Measurements from ENCODE around the gene BEX3. TPM values are rescaled to one million over a fixed set of nuclear protein-coding genes. Genes with fewer than 3 reads are reported as not detected.
"Not testable (repeated sequence)": the region's sequence is repeated elsewhere in the genome, so short reads cannot be mapped to it uniquely, and the experiment has no call there.

BEX3 gene
- 147 TPM for total RNA-seq
- long read RNA-seq, transcript BEX3-204 (3 exons, 913 nt) = minor isoform, 16 of 157 reads
- long read RNA-seq, transcript BEX3-201 (3 exons, 921 nt) = major isoform, 125 of 157 reads
- long read RNA-seq, transcript BEX3-202 (2 exons, 753 nt) = minor isoform, 5 of 157 reads
- long read RNA-seq, partial matches to known transcripts = 2 of 157 reads
- long read RNA-seq, other reads (novel, unspliced or antisense) = 9 of 157 reads

GRCh38 chrX:103376118-103376978 lies at the start of gene BEX3:
Gene BEX3, plus strand, starts transcription at chrX:103376538. Its CDS starts 984 bp downstream, at chrX:103377522.
- peak; percentile 72 for DNase-seq
- peak; percentile 90 for ATAC-seq
- intact Hi-C loops (cut with micrococcal nuclease) = no loop called here

- peak; percentile 26 for DNase-seq
- intact Hi-C loops (cut with micrococcal nuclease) = no loop called here
- peak; percentile 88 for ATAC-seq
Measured at GRCh38 chrX:103329991-103330390, 46.3 kb upstream of the BEX3 start, which contains the start of gene TCEAL7. Gene TCEAL7, plus strand, starts transcription at chrX:103330239. Its CDS starts 1,165 bp downstream, at chrX:103331404.

- intact Hi-C loops (cut with micrococcal nuclease) = no loop called here
- ATAC-seq = peak; percentile 53
- no peak for DNase-seq
Measured at GRCh38 chrX:103330681-103331288, 45.6 kb upstream of the BEX3 start.

- ATAC-seq (no peak), DNase-seq (no peak)
- intact Hi-C loops (cut with micrococcal nuclease) = no loop called here
Measured at GRCh38 chrX:103338663-103339062, 37.7 kb upstream of the BEX3 start.

GRCh38 chrX:103343105-103343504 lies 33.2 kb upstream of the BEX3 start:
- intact Hi-C loops (cut with micrococcal nuclease) = loop anchor here (2.0 kb wide), 1 partner anchor 122 kb away; no protein-coding TSS in a partner anchor
- ATAC-seq (no peak), DNase-seq (no peak)

GRCh38 chrX:103344606-103345005 lies 31.7 kb upstream of the BEX3 start:
- ATAC-seq = no peak
- no peak for DNase-seq
- intact Hi-C loops (cut with micrococcal nuclease) = no loop called here

GRCh38 chrX:103347682-103348397 lies 28.5 kb upstream of the BEX3 start:
- intact Hi-C loops (cut with micrococcal nuclease) = no loop called here
- ATAC-seq (no peak), DNase-seq (no peak)

- peak; percentile 98 for ATAC-seq
- intact Hi-C loops (cut with micrococcal nuclease) = no loop called here
- peak; percentile 56 for DNase-seq
Measured at GRCh38 chrX:103356130-103356798, 20.1 kb upstream of the BEX3 start, which contains the start of gene TCEAL9. Gene TCEAL9, plus strand, starts transcription at chrX:103356506. Its CDS starts 1,179 bp downstream, at chrX:103357685.

GRCh38 chrX:103356858-103357257 lies 19.5 kb upstream of the BEX3 start:
- intact Hi-C loops (cut with micrococcal nuclease) = no loop called here
- ATAC-seq (peak; percentile 90), DNase-seq (peak; percentile 36)

- no peak for ATAC-seq
- no peak for DNase-seq
- intact Hi-C loops (cut with micrococcal nuclease) = no loop called here
Measured at GRCh38 chrX:103357871-103358270, 18.5 kb upstream of the BEX3 start.

GRCh38 chrX:103359605-103360004 lies 16.7 kb upstream of the BEX3 start:
- intact Hi-C loops (cut with micrococcal nuclease); DNase-seq; ATAC-seq: not testable (repeated sequence)

GRCh38 chrX:103360092-103360491 lies 16.2 kb upstream of the BEX3 start:
- ATAC-seq = no peak
- intact Hi-C loops (cut with micrococcal nuclease) = no loop called here

GRCh38 chrX:103360916-103361315 lies 15.4 kb upstream of the BEX3 start:
- no peak for DNase-seq
- intact Hi-C loops (cut with micrococcal nuclease) = no loop called here
- no peak for ATAC-seq

More at GRCh38 chrX:103360092-103360491, 16.2 kb upstream of the BEX3 start:
- no peak for DNase-seq

- ATAC-seq = no peak
- intact Hi-C loops (cut with micrococcal nuclease) = no loop called here
- DNase-seq = no peak
Measured at GRCh38 chrX:103361798-103362197, 14.5 kb upstream of the BEX3 start.

GRCh38 chrX:103362474-103362873 lies 13.9 kb upstream of the BEX3 start:
- intact Hi-C loops (cut with micrococcal nuclease) = no loop called here
- DNase-seq = no peak
- no peak for ATAC-seq

GRCh38 chrX:103363046-103363445 lies 13.3 kb upstream of the BEX3 start:
- no peak for ATAC-seq
- intact Hi-C loops (cut with micrococcal nuclease) = no loop called here
- no peak for DNase-seq

GRCh38 chrX:103367502-103367901 lies 8.8 kb upstream of the BEX3 start:
- DNase-seq = no peak
- intact Hi-C loops (cut with micrococcal nuclease) = no loop called here
- no peak for ATAC-seq

- DNase-seq = no peak
- intact Hi-C loops (cut with micrococcal nuclease) = no loop called here
- no peak for ATAC-seq
Measured at GRCh38 chrX:103369479-103369878, 6.9 kb upstream of the BEX3 start.

GRCh38 chrX:103372886-103373285 lies 3.5 kb upstream of the BEX3 start:
- ATAC-seq = no peak
- intact Hi-C loops (cut with micrococcal nuclease) = no loop called here
- no peak for DNase-seq

Measured in left ventricle myocardium superior (tissue), 1 donor.